ENCODE measurements around the gene RAD50.

Gene RAD50

DNA sequence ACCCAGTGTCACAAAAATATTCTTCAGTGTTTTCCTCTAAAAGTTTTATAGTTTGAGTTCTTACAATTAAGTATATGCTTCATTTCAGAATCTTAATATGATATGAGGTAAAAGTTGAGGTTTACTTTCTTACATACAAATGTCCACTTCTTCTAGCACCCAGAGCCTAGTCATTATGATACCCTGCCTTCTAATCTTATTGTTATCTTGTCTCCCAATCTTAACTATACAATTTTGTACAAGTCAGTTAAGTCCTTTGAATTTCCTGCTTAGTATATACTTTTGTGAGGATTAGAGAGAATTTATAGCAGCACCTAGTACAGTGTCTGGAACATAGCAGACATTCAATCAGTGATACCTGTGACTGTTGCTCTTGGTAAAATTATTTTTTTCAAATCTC lies 29.3 kb downstream of the RAD50 start:
- no peak for TF ChIP-seq FOXP2 (optimal IDR thresholded peaks at IDR 0.05; ENCODE audit: borderline replicate concordance, extremely low read depth, extremely low read length, insufficient read depth)
- TF ChIP-seq, protein P1, sequence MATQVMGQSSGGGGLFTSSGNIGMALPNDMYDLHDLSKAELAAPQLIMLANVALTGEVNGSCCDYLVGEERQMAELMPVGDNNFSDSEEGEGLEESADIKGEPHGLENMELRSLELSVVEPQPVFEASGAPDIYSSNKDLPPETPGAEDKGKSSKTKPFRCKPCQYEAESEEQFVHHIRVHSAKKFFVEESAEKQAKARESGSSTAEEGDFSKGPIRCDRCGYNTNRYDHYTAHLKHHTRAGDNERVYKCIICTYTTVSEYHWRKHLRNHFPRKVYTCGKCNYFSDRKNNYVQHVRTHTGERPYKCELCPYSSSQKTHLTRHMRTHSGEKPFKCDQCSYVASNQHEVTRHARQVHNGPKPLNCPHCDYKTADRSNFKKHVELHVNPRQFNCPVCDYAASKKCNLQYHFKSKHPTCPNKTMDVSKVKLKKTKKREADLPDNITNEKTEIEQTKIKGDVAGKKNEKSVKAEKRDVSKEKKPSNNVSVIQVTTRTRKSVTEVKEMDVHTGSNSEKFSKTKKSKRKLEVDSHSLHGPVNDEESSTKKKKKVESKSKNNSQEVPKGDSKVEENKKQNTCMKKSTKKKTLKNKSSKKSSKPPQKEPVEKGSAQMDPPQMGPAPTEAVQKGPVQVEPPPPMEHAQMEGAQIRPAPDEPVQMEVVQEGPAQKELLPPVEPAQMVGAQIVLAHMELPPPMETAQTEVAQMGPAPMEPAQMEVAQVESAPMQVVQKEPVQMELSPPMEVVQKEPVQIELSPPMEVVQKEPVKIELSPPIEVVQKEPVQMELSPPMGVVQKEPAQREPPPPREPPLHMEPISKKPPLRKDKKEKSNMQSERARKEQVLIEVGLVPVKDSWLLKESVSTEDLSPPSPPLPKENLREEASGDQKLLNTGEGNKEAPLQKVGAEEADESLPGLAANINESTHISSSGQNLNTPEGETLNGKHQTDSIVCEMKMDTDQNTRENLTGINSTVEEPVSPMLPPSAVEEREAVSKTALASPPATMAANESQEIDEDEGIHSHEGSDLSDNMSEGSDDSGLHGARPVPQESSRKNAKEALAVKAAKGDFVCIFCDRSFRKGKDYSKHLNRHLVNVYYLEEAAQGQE (IDR thresholded peaks at IDR 0.05; ENCODE audit: insufficient read depth in 1 of 2, low read depth in 2 of 2, low read length in 2 of 2), result no peak
- TF ChIP-seq SIN3A (IDR thresholded peaks at IDR 0.05; ENCODE audit: borderline replicate concordance, insufficient read depth, low read length), result no peak
- TF ChIP-seq TAF1 (IDR thresholded peaks at IDR 0.05; ENCODE audit: borderline replicate concordance, insufficient read depth, low read length), result no peak
- no peak for TF ChIP-seq POLR2AphosphoS5 (IDR thresholded peaks at IDR 0.05; ENCODE audit: low read depth, low read length)

GRCh38 chr5:132589467-132589866 lies 32.7 kb downstream of the RAD50 start:
- TF ChIP-seq SIN3A (IDR thresholded peaks at IDR 0.05; ENCODE audit: borderline replicate concordance, insufficient read depth, low read length), result no peak
- TF ChIP-seq FOXP2 (optimal IDR thresholded peaks at IDR 0.05; ENCODE audit: borderline replicate concordance, extremely low read depth, extremely low read length, insufficient read depth), result no peak
- no peak for TF ChIP-seq TAF1 (IDR thresholded peaks at IDR 0.05; ENCODE audit: borderline replicate concordance, insufficient read depth, low read length)
- TF ChIP-seq, protein P1 (IDR thresholded peaks at IDR 0.05; ENCODE audit: insufficient read depth in 1 of 2, low read depth in 2 of 2, low read length in 2 of 2), result no peak
- TF ChIP-seq POLR2AphosphoS5 (IDR thresholded peaks at IDR 0.05; ENCODE audit: low read depth, low read length), result no peak

DNA sequence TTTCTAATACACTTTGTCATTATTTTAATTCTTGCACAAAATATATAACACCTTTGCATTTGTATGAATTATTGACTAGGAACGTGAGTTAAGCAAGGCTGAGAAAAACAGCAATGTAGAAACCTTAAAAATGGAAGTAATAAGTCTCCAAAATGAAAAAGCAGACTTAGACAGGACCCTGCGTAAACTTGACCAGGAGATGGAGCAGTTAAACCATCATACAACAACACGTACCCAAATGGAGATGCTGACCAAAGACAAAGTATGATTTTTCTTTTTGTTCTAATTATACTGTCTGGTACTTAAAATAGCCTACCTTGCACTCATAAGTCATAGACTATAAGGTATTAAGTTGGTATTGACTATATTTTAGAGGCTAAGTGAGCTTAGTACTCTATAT lies 34.4 kb downstream of the RAD50 start:
- TF ChIP-seq POLR2AphosphoS5 (IDR thresholded peaks at IDR 0.05; ENCODE audit: low read depth, low read length) (no peak), SIN3A (IDR thresholded peaks at IDR 0.05; ENCODE audit: borderline replicate concordance, insufficient read depth, low read length) (no peak), TAF1 (IDR thresholded peaks at IDR 0.05; ENCODE audit: borderline replicate concordance, insufficient read depth, low read length) (no peak), FOXP2 (optimal IDR thresholded peaks at IDR 0.05; ENCODE audit: borderline replicate concordance, extremely low read depth, extremely low read length, insufficient read depth) (no peak)
- TF ChIP-seq, protein P1 (IDR thresholded peaks at IDR 0.05; ENCODE audit: insufficient read depth in 1 of 2, low read depth in 2 of 2, low read length in 2 of 2), result no peak

GRCh38 chr5:132592521-132592920 lies 35.7 kb downstream of the RAD50 start:
- TF ChIP-seq POLR2AphosphoS5 (IDR thresholded peaks at IDR 0.05; ENCODE audit: low read depth, low read length) (no peak), FOXP2 (optimal IDR thresholded peaks at IDR 0.05; ENCODE audit: borderline replicate concordance, extremely low read depth, extremely low read length, insufficient read depth) (no peak), TAF1 (IDR thresholded peaks at IDR 0.05; ENCODE audit: borderline replicate concordance, insufficient read depth, low read length) (no peak), SIN3A (IDR thresholded peaks at IDR 0.05; ENCODE audit: borderline replicate concordance, insufficient read depth, low read length) (no peak)
- TF ChIP-seq, protein P1 (IDR thresholded peaks at IDR 0.05; ENCODE audit: insufficient read depth in 1 of 2, low read depth in 2 of 2, low read length in 2 of 2), result no peak

GRCh38 chr5:132594170-132594569 lies 37.4 kb downstream of the RAD50 start:
- TF ChIP-seq SIN3A (IDR thresholded peaks at IDR 0.05; ENCODE audit: borderline replicate concordance, insufficient read depth, low read length), result no peak
- no peak for TF ChIP-seq TAF1 (IDR thresholded peaks at IDR 0.05; ENCODE audit: borderline replicate concordance, insufficient read depth, low read length)
- no peak for TF ChIP-seq POLR2AphosphoS5 (IDR thresholded peaks at IDR 0.05; ENCODE audit: low read depth, low read length)
- no peak for TF ChIP-seq FOXP2 (optimal IDR thresholded peaks at IDR 0.05; ENCODE audit: borderline replicate concordance, extremely low read depth, extremely low read length, insufficient read depth)
- TF ChIP-seq, protein P1 (IDR thresholded peaks at IDR 0.05; ENCODE audit: insufficient read depth in 1 of 2, low read depth in 2 of 2, low read length in 2 of 2), result no peak

Data from PFSK-1 (cell line).